Measurements from ENCODE around the gene PPP1CB.
A peak's percentile ranks its signal among the peaks of the same experiment; 100 is the strongest.

Gene PPP1CB

DNA sequence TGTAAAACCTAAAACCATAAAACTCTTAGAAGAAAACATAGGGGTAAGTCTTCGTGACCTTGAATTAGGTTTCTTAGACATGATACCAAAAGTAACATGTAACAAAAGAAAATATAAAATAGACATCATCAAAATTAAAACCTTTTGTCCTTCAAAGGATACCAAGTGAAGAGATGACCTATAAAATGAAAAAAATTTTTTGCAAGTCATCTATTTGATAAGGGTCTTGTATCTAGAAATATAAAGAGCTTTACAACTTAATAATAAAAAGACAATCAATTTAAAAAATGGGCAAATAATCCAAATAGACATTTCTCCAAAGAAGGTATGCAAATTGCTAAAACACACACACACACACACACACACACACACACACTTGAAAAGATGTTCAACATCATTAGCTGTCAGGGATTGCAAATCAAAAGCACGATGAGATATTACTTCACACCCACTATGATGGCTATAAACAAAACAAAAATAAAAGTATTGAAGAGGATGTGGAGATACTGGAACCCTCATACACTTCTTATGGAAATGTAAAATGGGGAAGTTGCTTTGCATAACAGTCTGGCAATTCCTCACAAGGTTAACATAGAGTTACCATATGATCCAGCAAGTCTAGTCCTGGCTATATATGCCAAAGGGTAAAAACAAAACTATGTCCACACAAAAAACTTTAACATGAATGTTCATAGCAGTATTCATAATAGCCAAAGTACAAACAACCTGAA lies 82.3 kb downstream of the PPP1CB start:
- Histone ChIP-seq H3K27ac (replicated peaks) (no peak overlapping the region), H3K27me3 (ENCODE audit: insufficient read depth, poor library complexity, severe bottlenecking) (no peaks in the 10 kb centered on the region), H3K4me3 (replicated peaks; ENCODE audit: insufficient read depth, low read length) (no peak overlapping the region)
- peak in 1 of 2 experiments; percentile 5 for DNase-seq (ENCODE audit: low read depth in 1 of 2, low spot score in 1 of 2)
- TF ChIP-seq SPI1 (IDR thresholded peaks at IDR 0.05; ENCODE audit: borderline replicate concordance, low read depth): peak; percentile 36; the same call in 1 of the 2 replicates
- TF ChIP-seq, protein P1, sequence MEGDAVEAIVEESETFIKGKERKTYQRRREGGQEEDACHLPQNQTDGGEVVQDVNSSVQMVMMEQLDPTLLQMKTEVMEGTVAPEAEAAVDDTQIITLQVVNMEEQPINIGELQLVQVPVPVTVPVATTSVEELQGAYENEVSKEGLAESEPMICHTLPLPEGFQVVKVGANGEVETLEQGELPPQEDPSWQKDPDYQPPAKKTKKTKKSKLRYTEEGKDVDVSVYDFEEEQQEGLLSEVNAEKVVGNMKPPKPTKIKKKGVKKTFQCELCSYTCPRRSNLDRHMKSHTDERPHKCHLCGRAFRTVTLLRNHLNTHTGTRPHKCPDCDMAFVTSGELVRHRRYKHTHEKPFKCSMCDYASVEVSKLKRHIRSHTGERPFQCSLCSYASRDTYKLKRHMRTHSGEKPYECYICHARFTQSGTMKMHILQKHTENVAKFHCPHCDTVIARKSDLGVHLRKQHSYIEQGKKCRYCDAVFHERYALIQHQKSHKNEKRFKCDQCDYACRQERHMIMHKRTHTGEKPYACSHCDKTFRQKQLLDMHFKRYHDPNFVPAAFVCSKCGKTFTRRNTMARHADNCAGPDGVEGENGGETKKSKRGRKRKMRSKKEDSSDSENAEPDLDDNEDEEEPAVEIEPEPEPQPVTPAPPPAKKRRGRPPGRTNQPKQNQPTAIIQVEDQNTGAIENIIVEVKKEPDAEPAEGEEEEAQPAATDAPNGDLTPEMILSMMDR (IDR thresholded peaks at IDR 0.05; ENCODE audit: insufficient read depth, low read length): no peak

DNA sequence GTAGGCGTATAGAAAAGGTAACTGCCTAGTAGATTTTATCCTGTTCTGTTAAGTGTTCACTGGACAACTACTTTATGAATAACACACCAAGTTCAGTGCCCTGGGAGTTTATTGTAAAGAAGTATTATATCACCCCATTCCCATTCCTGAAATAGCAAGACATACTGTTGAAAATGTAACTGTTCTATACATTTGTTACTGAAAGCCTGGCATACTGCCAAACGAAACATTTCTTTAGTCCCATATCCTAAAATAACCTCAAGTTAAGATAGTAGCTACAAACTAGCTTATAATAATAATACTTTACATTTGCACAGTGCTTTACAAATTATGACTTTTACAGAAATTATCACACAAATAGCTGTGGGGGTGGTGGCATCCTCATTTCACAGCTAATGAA lies 84.2 kb downstream of the PPP1CB start:
- Histone ChIP-seq H3K27ac (replicated peaks) (no peak overlapping the region), H3K4me3 (replicated peaks; ENCODE audit: insufficient read depth, low read length) (no peak overlapping the region), H3K27me3 (ENCODE audit: insufficient read depth, poor library complexity, severe bottlenecking) (no peaks in the 10 kb centered on the region)
- TF ChIP-seq, protein P1 (IDR thresholded peaks at IDR 0.05; ENCODE audit: insufficient read depth, low read length): no peak
- no peak for TF ChIP-seq GABPA (IDR thresholded peaks at IDR 0.05; ENCODE audit: low read depth)
- no peak for TF ChIP-seq SPI1 (IDR thresholded peaks at IDR 0.05; ENCODE audit: borderline replicate concordance, low read depth)
- no peak for TF ChIP-seq POLR2AphosphoS5 (IDR thresholded peaks at IDR 0.05; ENCODE audit: low read depth)
- TF ChIP-seq REST (IDR thresholded peaks at IDR 0.05; ENCODE audit: insufficient replicate concordance, low read depth): no peak
- no peak for DNase-seq (ENCODE audit: low read depth in 1 of 2, low spot score in 1 of 2)

DNA sequence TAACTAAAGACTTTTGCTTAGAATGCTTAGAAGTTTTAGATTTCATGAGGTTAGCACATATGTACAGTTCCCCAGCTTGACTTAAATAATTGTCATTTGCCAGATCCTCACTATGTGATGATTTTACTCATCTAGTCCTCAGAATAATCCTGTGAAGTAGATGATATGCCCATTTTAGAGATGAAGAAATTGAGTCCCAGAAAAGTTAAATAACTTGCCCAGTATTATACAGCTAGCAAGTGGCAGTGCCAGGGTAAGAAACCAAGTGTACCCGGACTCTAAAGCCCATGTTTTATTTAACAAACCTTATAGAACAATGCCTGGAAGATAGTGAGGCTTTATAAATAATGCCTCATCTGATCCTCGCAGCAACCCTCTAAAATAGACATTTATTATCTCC lies 87.3 kb downstream of the PPP1CB start:
- Histone ChIP-seq H3K27ac (replicated peaks) (no peak overlapping the region), H3K4me3 (replicated peaks; ENCODE audit: insufficient read depth, low read length) (no peak overlapping the region), H3K27me3 (ENCODE audit: insufficient read depth, poor library complexity, severe bottlenecking) (no peaks in the 10 kb centered on the region)
- no peak for TF ChIP-seq SPI1 (IDR thresholded peaks at IDR 0.05; ENCODE audit: borderline replicate concordance, low read depth)
- TF ChIP-seq, protein P1 (IDR thresholded peaks at IDR 0.05; ENCODE audit: insufficient read depth, low read length): no peak
- TF ChIP-seq REST (IDR thresholded peaks at IDR 0.05; ENCODE audit: insufficient replicate concordance, low read depth): no peak
- no peak for TF ChIP-seq GABPA (IDR thresholded peaks at IDR 0.05; ENCODE audit: low read depth)
- no peak for TF ChIP-seq POLR2AphosphoS5 (IDR thresholded peaks at IDR 0.05; ENCODE audit: low read depth)
- no peak for DNase-seq (ENCODE audit: low read depth in 1 of 2, low spot score in 1 of 2)

- no peak for DNase-seq (ENCODE audit: low read depth in 1 of 2, low spot score in 1 of 2)
- H3K4me3 ChIP-seq (replicated peaks; ENCODE audit: insufficient read depth, low read length): no peak overlapping the region
- H3K27ac ChIP-seq (replicated peaks): no peak overlapping the region
- no peaks in the 10 kb centered on the region for H3K27me3 ChIP-seq (ENCODE audit: insufficient read depth, poor library complexity, severe bottlenecking)
- no peak for TF ChIP-seq GABPA (IDR thresholded peaks at IDR 0.05; ENCODE audit: low read depth)
- no peak for TF ChIP-seq POLR2AphosphoS5 (IDR thresholded peaks at IDR 0.05; ENCODE audit: low read depth)
These were observed 90.4 kb downstream of the PPP1CB start for GRCh38 chr2:28842042-28842441.
